ENCODE data around the gene LGALS14. TPM values are rescaled to one million over a fixed set of nuclear protein-coding genes. Genes with fewer than 3 reads are reported as not detected.
"Not testable (repeated sequence)": the region's sequence is repeated elsewhere in the genome, so short reads cannot be mapped to it uniquely, and the experiment has no call there.

The LGALS14 gene
- polyA plus RNA-seq, 3 donors = not detected

DNA sequence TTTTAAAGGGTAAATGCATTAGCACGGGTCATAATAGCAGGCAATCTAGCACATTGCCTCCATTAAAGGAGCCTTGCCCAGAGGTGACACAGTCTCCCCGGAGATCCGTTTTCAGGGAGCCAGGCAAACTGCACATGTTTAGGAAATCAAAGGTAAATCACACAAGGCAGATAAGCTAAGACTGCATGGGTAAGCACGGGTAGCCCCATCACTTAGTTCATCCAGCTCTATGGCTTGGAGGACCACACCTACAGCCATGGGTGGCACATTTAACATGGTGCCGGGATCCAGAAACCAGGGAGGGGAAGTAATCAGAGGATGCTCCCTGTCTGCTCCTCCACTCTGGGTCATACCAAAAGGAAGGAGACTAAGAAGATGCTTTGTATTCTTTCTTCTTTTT lies 31.8 kb upstream of the LGALS14 start:
- H3K79me2 ChIP-seq (ENCODE audit: insufficient read depth, low read length) = no peaks in the 10 kb centered on the region
- no peak for TF ChIP-seq CTCF (IDR thresholded peaks at IDR 0.05)
- no peak overlapping the region for H3K4me3 ChIP-seq (replicated peaks in 1 of 3; ENCODE audit: low read depth in 2 of 3, low read length in 3 of 3)
- Mint-ChIP-seq H3K4me1 (peaks cover 3% of the 10 kb centered on the region), H3K27ac (no peak overlapping the region), H3K27me3 (ENCODE audit: low read depth in 3 of 3) (peaks cover 4 to 7% (median 5%) of the 10 kb centered on the region in 3 donors), H3K9me3 (no peaks in the 10 kb centered on the region), H3K4me3 (no peak overlapping the region), H3K36me3 (no peaks in the 10 kb centered on the region)
- no peak overlapping the region for H3K9ac ChIP-seq (ENCODE audit: insufficient read depth, low read length, poor library complexity, severe bottlenecking)
- DNase-seq = no peak
- intact Hi-C loops (cut with micrococcal nuclease) = loop anchor here (2.0 to 10.0 kb wide), 2 partner anchors 120 to 178 kb away; partner anchors contain the start of gene DLL3 (in 1 of the 2)
- no peaks in the 10 kb centered on the region for H4K20me1 ChIP-seq (ENCODE audit: insufficient read depth, low read length)
- no peak overlapping the region for H2AFZ ChIP-seq (ENCODE audit: insufficient read depth, low read depth, low read length, poor library complexity, severe bottlenecking)
- peaks cover 4 to 10% of the 10 kb centered on the region in 2 donors for H3K27me3 ChIP-seq (ENCODE audit: control insufficient read depth in 2 of 2, insufficient read depth in 2 of 2, low read length in 2 of 2)
- 67% methylated on average over 3 of the region's 5 CpGs for WGBS (ENCODE audit: insufficient coverage)
- no peaks in the 10 kb centered on the region for H3K9me3 ChIP-seq (replicated peaks in 1 of 2; ENCODE audit: control insufficient read depth in 1 of 2, insufficient read depth in 1 of 2, low read length in 2 of 2)
- no peaks in the 10 kb centered on the region for H3K36me3 ChIP-seq (replicated peaks in 1 of 2; ENCODE audit: control insufficient read depth in 1 of 2, insufficient read depth in 2 of 2, low read length in 2 of 2)
- H3K27ac ChIP-seq (ENCODE audit: low read depth in 1 of 2, low read length in 2 of 2) = no peak overlapping the region
- H3K4me1 ChIP-seq (ENCODE audit: control insufficient read depth in 1 of 2, insufficient read depth in 2 of 2, low read length in 2 of 2) = no peaks in the 10 kb centered on the region
- no peak overlapping the region for H3K4me2 ChIP-seq (replicated peaks; ENCODE audit: extremely low read depth, low read length, poor library complexity, severe bottlenecking)

DNA sequence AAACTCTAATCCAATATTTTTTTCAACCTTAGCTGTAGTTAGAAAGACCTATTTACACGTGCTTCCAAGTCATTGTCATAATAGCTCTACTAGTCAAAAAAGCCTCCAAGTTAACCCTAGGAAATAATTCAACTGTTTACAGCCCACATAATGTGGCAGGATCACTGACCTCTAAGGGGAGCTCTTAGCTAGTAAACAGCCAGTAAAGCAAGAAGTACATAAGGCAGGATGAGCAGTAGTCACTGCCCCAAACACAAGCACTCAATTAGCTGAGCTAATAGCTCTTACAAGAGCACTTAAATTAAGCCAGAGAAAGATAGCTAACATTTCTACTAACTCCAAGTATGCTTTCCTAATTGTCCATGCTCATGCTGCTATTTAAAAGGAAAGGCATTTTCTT lies 30.4 kb upstream of the LGALS14 start:
- H2AFZ ChIP-seq (ENCODE audit: insufficient read depth, low read depth, low read length, poor library complexity, severe bottlenecking); H3K36me3 ChIP-seq (replicated peaks in 1 of 2; ENCODE audit: control insufficient read depth in 1 of 2, insufficient read depth in 2 of 2, low read length in 2 of 2); H3K27ac ChIP-seq (ENCODE audit: low read depth in 1 of 2, low read length in 2 of 2); H3K4me1 ChIP-seq (ENCODE audit: control insufficient read depth in 1 of 2, insufficient read depth in 2 of 2, low read length in 2 of 2); H3K4me2 ChIP-seq (replicated peaks; ENCODE audit: extremely low read depth, low read length, poor library complexity, severe bottlenecking); H3K27me3 ChIP-seq (ENCODE audit: control insufficient read depth in 2 of 2, insufficient read depth in 2 of 2, low read length in 2 of 2); DNase-seq; H3K9ac ChIP-seq (ENCODE audit: insufficient read depth, low read length, poor library complexity, severe bottlenecking); H3K4me3 Mint-ChIP-seq; H3K27me3 Mint-ChIP-seq (ENCODE audit: low read depth in 3 of 3); H4K20me1 ChIP-seq (ENCODE audit: insufficient read depth, low read length); H3K9me3 Mint-ChIP-seq; H3K36me3 Mint-ChIP-seq; H3K4me3 ChIP-seq (replicated peaks in 1 of 3; ENCODE audit: low read depth in 2 of 3, low read length in 3 of 3); H3K79me2 ChIP-seq (ENCODE audit: insufficient read depth, low read length); H3K9me3 ChIP-seq (replicated peaks in 1 of 2; ENCODE audit: control insufficient read depth in 1 of 2, insufficient read depth in 1 of 2, low read length in 2 of 2); H3K27ac Mint-ChIP-seq: not testable (repeated sequence)
- H3K4me1 Mint-ChIP-seq = peaks cover 11% of the 10 kb centered on the region
- intact Hi-C loops (cut with micrococcal nuclease) = loop anchor here (2.0 to 10.0 kb wide), 2 partner anchors 121 to 179 kb away; partner anchors contain the start of gene DLL3 (in 1 of the 2)
- no CpG with 5 or more reads among the region's 1 CpG for WGBS (ENCODE audit: insufficient coverage)
